Fibroblast of peridontal ligament (primary cell): ENCODE measurements around the gene CDC42SE2.
"Not testable (repeated sequence)": the region's sequence is repeated elsewhere in the genome, so short reads cannot be mapped to it uniquely, and the experiment has no call there.

Source experiments
- DNase-seq: peaks from one replicate; pipeline ENCODE4 v3.0.0-alpha.2; 2010; ENCODE audit errors: extremely low read depth

Gene CDC42SE2

DNA sequence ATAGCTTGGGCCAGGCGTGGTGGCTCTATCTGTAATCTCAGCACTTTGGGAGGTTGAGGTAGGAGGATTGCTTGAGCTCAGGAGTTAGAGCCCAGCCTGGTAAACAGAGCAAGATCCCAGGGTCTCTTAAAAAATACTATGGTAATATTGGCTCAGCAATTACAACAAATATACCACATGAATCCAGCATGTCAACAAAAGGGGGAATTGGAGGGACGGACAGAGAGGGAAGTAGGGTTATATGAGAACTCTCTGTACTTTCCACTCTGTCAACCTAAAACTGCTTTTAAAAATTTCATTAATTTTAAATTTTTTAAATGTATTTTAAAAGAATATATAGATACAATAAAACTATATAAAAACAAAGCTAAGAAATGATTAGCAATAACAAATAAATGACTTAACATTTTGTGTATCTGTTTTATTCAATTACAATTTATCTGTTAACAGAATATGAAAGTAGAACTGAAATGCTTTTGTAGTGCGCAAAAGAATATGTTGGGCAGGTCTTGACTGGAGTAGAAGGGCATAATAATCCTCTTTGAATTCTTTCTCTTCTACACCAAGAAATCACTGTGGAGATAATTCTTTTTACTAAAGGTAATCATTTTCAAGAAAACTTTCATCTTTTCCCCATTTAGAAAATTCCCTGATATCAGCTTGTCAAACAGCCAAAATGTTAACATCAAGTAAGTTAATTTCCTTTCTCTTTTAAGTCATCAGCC, 12.9 kb upstream of the CDC42SE2 start:
- DNase-seq = no peak

DNA sequence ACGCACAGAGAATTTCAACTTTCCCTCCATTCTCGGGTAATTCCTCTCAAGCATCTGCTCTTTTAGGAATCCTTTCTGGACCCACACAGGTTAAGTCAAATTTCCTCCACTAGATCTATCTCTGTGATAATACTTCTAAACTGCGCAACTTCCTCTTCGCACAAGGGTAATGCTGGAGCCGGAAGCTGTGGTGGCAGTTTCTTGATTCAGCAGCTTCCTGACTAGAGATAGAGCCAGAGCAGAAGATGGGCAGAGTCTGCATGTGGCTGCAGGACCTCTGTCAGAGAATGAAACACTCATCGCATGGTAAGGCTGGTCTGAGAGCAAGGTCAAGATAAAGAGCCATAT, 11.1 kb upstream of the CDC42SE2 start:
- DNase-seq = no peak

DNA sequence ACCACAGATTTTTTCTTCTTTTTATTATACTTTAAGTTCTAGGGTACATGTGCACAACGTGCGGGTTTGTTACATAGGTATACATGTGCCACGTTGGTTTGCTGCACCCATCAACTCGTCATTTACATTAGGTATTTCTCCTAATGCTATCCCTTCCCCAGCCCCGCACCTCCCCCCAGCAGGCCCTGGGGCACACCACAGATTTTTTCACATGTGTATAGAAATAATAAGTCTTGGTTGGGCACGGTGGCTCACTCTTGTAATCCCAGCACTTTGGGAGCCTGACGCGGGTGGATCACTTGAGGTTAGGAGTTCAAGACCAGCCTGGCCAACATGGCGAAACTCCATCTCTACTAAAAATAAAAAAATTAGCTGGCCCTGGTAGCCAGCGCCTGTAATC, 9.8 kb upstream of the CDC42SE2 start:
- not testable (repeated sequence) for DNase-seq

DNA sequence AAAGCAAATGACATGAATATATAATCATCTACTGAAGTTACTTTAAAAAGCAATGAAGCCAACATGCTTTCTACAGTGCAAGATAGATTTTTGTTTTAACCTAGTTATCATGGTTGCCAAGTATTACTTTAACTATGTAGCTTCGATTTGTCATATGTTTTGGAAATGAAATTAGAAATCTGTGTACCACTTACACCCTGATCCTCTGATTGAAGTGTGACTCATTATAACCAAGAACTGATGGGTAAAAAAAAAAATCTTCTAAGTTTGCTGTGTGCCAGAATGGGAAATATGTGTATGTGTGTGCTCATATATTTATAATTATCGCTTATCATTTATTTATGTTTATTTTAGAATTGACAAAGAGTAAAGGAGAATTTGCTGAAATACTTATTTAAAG, 9.1 kb upstream of the CDC42SE2 start:
- no peak for DNase-seq

DNA sequence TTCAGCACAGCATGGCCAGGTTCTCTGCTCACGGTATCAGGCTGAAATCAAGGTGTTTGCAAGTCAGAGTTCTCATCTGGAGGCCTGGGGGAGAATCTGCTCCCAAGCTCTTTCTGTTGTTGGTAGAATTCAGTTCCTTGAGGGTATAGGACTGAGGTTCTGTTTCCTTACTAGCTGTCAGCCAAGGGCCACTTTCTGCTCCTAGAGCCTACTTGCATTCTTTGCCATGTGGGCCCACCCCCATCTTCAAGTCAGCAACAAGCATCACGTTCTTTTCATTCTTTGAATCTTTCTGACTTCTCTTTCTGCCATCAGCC, 7.4 kb upstream of the CDC42SE2 start:
- DNase-seq = no peak

DNA sequence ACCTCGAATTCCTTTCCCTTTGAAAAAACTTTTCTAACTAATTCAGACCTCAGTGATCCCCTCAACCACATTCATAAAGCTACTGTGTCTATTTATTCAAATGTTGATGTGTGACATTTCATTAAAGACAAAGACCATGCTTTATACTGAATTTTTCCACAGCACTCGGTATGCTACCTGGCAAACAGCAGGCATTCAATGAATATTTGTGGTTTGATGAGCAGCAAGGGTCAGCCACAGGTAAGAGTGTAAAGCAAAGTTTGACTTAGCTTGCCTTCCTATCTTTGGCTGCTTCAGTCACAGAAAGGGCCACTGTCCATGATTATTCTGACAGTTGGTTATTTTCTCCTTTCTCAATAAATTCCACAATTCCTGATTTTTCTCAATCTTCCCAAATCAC, 5.1 kb upstream of the CDC42SE2 start:
- DNase-seq = no peak

DNA sequence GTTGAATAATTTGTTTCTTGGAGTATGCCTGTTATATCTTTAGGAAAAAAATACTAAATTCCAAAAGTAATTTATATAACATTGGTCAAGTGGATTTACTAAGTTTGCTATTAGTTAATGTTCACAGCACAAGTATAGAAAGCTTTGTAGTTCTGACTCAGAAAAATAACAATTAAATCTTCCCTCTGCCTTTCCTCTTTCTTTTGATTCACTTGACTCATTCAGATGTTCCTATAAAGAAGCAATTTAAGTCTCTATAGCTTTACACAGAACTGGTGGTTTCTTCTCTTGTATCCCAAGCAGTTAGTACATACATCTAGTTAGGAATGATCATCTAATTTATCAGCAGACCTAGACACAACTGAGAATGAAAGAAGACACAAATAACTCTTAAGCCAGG, 4.5 kb upstream of the CDC42SE2 start:
- DNase-seq = no peak

DNA sequence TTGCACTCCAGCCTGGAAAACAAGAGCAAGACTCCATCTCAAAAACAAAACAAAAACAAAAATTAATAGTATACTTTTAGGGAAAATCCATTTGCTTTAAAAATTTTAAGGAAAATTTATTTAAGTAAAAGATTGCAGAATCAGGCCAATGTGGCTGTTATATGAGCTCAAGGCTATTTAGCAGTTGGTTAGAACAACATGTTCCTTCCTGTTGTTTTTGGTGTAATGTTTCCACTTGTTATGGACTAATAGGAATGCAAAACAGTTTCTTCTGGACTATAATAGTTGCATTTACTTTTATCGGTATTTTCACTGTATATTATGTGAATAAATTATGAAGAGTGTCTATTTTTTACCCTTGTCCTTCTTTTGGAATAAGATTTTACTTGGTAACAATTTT, 3.0 kb upstream of the CDC42SE2 start:
- DNase-seq = no peak

DNA sequence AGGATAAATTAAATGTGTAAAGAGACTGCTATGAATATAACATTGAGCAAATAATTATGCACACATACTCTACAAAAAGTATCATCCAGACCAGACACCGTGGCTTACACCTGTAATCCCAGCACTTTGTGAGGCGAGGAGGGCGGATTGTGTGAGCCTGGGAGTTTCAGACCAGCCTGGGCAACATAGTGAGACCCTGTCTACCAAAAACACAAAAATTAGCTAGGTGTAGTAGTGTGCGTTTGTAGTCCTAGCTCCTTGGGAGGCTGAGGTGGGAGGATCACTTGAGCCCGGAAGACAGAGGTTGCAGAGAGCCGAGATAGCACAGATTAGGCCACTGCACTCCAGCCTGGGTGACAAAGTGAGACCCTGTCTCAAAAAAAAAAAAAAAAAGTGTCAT, 2.4 kb upstream of the CDC42SE2 start:
- DNase-seq = no peak

DNA sequence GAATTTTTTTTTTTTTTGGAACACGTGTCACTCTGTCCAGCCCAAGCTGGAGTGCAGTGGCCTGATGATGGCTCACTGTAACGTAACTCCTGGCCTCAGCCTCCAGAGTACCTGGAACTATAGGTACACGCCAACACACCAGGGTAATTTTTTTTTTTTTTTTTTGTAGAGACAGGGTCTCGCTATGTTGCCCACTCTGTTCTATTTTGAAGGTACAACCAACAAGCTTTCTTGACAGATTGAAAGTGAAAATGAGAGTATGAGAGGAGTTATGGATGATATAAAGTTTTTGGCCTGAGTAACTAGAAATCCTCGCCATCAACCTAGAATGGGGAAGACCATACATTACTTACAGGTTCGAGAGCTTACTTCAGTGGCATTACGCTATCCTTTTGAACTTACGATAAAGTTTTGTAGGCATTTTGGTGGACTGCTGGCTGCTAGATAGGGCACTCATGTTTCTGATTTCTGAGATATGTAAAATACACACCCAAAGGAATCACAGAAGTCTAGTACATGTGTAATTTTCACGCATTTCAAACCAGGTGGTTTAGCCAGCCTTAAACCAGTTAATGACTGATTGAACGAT, 806 bp upstream of the CDC42SE2 start:
- DNase-seq = peak; percentile 36

DNA sequence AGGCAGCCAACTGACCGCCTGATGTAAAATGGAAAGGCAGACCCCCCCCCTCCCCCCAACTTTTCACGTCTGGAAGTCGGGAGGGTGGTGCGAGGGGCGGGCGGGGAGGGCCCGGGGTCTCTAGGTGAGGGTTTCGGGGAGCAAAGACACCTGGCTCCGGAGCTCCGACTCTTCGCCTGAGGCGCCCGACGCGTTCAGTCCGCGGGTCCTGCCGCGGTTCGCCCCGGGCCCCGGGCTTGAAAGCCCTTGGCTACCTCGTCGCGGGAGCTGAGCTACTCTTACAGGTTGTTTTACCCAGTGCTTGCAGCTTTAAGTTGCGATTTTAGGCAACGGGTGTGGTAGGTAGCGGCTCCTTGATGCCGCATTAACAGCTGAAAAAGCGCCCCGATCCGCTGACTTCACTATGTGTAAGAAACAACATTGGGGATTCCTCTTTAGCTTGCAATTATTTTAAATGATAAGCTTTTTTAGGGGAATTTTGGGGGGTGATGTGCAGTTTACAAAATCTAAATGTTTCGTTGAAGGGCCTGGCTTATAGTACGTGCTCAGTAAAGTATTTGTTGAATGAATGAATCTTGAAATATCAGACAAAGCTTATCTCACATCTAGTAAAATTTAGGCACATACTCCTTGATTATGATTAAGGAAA, 722 bp downstream of the CDC42SE2 start:
- peak; percentile 25 for DNase-seq

DNA sequence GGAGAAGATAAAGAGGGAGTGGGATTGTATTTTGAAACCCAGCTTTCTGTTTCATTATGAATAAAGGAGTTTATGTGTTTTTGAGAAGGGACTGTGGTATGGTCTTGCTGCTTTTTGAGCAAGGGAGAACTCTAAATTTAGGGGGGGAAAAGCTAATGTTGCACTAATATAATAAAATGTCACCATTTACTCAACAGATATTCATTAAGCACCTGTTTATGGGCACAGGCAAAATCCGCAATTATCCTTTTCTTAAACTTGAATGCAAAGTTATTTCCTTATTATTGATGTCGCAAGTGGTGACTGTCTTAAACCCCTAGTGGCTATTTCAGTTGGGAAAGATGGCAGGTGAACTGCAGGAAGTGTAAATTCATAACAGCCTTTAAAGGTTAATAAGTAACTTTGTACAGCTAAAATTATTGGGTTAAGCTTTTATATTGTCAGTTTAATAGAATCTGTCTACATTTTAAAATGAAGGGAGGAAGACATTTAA, 1.5 kb downstream of the CDC42SE2 start:
- peak; percentile 35 for DNase-seq

DNA sequence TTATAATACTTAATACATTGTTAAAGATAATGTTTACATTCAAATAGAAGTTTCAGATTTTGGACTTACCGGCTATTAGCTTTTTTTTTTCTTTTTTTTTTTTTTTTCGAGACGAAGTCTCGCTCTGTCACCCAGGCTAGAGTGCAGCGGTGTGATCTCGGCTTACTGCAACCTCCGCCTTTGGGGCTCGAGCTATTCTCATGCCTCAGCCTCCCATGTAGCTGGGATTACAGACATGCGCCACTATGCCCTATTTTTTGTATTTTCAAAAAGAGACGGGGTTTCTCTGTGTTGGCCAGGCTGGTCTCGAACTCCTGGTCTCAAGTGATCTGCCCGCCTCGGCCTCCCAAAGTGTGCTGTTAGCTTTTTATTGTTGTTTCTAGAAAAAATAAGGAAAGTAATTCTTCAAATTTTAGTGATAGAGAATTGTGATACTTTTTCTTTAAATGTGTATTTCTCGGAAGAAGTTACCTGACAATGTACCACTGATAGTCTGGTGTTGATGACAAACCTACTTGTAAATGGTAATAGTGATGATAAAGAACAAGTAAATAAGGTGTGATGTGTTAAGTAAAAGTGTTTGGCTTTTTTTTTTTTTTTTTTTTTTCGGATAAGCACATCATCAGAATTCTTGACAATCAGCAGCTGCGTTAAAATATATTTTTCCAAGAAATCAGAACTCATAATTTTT, 2.7 kb downstream of the CDC42SE2 start:
- DNase-seq = no peak

DNA sequence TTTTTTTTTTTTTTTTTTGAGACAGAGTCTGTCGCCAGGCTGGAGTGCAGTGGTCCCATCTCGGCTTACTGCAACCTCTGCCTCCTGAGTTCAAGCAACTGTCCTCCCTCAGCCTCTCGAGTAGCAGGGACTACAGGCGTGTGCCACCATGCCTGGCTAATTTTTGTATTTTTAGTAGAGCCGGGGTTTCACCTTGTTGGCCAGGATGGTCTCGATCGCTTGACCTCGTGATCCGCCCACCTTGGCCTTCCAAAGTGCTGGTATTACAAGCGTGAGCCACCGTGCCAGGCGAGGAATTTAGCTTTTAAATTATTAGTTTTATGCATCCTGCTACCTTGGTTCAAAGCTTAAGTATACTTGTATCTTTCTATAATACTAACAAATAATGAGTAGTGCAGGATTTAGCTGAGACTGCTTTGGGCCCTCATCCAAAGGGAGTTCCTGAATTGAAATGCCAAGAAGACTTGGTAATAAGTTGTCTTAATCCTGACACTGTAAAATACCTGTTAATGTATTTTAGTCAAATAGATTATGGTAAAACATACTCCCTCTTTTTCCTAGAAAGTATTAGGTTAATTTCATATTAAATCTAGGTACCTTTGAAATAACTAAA, 5.0 kb downstream of the CDC42SE2 start:
- DNase-seq = peak; percentile 46

DNA sequence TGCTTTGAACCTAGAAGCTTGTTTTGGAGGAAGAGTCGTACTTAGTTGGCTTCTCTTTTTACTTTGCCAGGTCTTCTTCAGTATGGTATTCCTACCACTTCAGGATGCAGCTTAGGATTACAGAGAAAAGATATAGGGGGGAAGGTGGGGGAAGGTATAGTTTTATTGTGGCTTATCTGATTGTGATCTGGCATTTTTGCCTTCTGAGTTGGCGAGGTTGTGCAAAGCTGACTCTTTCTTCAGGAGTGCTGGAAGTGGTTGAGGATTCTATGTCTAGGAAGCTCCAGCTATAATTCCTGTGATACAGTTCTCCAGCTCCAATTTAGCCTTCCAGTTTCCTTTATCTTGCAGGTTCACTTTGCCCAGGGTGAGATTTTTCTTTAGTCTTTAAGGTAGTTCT, 7.0 kb downstream of the CDC42SE2 start:
- DNase-seq = peak; percentile 27

DNA sequence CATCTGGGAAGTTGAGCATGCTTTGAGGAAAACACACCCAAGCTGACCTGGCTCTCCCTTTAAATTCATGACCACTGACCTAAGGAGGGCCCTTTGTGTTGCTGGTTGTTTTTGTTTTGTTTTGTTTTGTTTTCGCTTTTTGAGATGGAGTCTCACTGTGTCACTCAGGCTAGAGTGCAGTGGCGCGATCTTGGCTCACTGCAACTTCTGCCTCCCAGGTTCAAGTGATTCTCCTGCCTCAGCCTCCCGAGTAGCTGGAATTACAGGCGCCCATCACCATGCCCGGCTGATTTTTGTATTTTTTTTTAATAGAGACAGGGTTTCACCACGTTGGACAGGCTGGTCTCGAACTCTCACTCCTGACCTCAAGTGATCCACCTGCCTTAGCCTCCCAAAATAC, 8.0 kb downstream of the CDC42SE2 start:
- DNase-seq = not testable (repeated sequence)

DNA sequence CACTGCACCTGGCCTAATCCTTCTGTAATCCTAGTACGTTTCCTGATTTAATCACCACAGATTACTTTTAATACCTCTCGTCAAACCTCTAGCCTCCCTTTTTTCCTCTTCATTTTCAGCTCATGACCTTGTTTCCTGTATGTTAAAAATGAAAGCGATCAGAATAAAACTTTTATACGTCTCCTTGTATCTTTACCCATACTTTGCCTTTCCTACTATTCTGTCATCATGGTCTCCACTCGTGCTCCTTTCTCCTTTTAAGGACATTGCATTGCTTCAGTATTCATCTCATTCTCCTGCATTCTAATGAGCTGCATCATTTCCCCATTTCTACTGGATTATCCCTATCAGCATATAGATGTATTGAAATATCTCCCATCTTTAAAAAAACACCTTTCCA, 8.5 kb downstream of the CDC42SE2 start:
- DNase-seq = peak; percentile 13

DNA sequence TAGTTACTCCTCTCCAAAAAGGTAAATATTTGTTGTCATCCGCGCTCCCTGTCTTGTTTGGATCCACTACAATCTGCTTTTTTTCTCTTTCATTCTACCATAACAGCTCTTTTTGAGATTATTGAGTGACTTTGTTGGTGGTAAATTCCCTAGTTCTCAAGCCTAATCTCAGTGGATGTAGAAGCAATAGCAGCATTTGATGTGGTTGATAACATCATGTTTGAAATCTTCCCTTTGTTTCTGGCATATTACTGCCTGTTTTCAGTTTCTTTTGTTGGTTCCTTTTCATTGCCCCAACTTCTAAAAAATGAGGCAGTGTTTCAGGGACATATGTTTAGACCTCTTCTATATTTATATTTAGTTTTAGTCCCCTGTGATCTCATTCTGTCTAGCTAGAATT, 8.9 kb downstream of the CDC42SE2 start:
- DNase-seq = no peak

DNA sequence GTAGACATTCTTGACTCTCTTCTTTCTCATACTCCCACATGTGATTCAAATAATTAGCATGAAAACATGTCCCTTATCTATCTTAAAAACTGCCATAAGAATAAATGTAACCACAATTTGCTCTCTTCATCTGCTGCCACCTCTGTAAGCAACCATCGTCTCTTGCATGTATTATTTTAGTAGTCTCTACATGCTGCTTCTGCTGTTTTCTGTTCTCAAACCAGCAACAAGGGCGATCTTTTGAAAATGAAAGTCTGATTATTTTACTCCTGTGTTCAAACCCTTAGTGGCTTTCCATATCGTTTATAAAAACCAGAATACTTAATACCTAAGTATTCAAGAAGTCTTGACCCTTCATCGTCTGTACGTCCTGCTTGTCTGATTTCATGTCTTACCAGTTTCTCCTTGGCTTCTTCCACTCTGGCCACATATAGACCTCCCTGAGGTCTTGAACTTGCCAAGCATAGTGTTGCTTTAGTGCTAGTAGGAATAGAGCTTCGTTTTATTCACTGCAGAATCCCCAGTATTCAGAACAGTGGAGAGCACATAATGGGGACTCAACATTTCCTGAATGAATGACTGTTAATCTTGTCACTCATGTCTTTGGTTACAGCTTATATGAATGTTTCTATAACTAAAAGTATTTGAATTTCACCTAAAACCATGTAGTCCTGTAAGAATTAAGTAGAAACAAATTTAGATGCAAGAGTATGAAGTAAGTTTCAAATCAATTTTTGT, 10.6 kb downstream of the CDC42SE2 start:
- DNase-seq = no peak

DNA sequence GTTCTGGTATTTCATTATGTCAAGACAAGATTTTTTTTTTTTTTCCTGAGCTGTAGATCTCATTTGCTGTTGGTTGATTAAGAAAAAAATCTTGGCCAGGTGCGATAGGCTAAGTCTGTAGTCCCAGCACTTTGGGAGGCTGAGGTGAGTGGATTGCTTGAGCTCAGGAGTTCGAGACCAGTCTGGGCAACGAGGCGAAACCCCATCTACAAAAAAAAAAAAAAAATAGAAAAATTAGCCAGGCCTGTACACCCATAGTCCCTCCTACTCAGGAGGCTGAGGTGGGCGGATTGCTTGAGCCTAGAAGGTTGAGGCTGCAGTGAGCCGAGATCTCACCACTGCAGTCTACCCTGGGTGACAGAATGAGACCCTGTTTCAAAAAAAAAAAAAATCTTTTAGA, 12.2 kb downstream of the CDC42SE2 start:
- DNase-seq = no peak

DNA sequence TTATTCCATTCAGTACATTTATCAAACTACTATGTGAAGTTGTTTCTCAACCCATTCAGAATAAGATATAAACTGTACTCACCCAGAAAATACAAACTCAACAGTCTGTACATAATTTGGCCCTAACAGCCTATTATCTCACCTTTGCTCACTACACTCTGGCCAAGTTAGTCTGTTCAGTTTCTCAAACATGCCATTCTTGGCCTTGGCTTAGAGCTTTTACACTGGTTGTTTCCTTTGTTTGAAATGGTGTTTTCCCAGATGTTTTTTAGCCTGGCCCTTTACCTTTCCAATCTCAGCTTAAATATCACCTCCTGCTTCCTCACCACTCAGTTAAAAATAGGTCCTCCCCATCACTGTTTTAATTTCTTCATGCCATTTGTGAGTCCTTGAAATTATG, 13.6 kb downstream of the CDC42SE2 start:
- no peak for DNase-seq
